BJ (cell line): ENCODE data around the gene ZDHHC13. TPM values are rescaled to one million over a fixed set of nuclear protein-coding genes. Genes with fewer than 3 reads are reported as not detected.

ENCODE experiments used
- CTCF ChIA-PET: fragments of 350-600 bp; formaldehyde crosslinking; extraction: SDS; loops from one replicate; lab custom pipeline; 2021; ENCODE audit warnings: antibody characterized with exemption, inconsistent platforms; lab: Yijun Ruan, JAX
- POLR2A ChIA-PET: fragments of 300-600 bp; sonication (Branson Sonifier 250); formaldehyde crosslinking; extraction: SDS; loops from one replicate; lab custom pipeline; 2021; ENCODE audit warnings: antibody characterized with exemption; lab: Charles Lee
- DNase-seq: peaks from one replicate; pipeline ENCODE4 v3.0.0-alpha.2; 2011; ENCODE audit warnings: low read depth
- H3K27me3 ChIP-seq: 2 replicates; pipeline ENCODE4 v1.6.0; 2011; ENCODE audit warnings: low read length; ENCODE audit not compliant: control insufficient read depth, insufficient read depth
- H3K36me3 ChIP-seq: 2 replicates; pipeline ENCODE4 v1.5.1; 2011; ENCODE audit warnings: low read length; ENCODE audit not compliant: control insufficient read depth, insufficient read depth
- H3K4me3 ChIP-seq: 2 replicates; pipeline ENCODE4 v1.5.1; 2011; ENCODE audit warnings: low read depth, mild to moderate bottlenecking, control low read depth, low read length
- polyA plus RNA-seq: library from polyadenylated mRNA; depleted of rRNA; stranded (reverse); fragments of >200 nt; gene quantifications from 2 replicates; pipeline ENCODE4 v1.2.3, GENCODE V29; 2011
- TF ChIP-seq, protein P1 (sequence below): IDR thresholded peaks from 2 replicates; pipeline ENCODE4 v1.5.1; 2011; ENCODE audit warnings: low read depth, mild to moderate bottlenecking, control low read depth, inconsistent platforms, low read length, moderate library complexity; ENCODE audit not compliant: insufficient read depth

The ZDHHC13 gene
- polyA plus RNA-seq, 1 experiment, result 9.3 TPM

DNA sequence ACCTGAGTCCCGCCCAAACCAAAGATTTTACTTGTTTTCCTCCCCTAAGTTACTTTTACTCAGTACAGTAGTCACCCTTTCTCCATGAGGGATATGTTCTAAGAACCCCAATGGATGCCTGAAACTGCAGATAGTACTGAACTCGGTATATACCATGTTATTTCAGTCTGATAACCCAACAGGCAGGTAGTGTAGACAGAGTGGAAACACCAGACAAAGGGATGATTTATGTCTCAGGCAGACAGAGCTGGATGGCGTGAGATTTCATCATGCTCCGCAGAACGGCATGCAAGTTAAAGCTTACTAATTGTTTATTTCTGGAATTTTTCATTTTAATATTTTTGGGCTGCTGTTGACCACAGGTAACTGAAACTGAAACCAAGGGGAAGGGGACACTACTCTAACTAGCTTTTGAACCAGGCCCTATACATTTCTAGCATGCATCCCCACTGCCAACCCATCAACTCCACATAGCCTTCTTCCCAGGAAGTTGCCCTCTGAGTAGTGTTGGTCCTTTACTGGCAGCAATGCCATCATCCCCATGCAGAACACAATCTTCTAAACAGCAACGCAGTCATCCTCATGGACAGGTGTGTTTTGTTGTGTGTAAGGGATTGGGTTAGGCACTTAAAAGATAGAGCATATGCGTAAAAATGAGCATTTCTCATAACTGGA is 57.1 kb downstream of the ZDHHC13 start:
- Histone ChIP-seq H3K36me3 (peaks cover 1% of the 10 kb centered on the region; the same call in 1 of the 2 replicates), H3K4me3 (no peak overlapping the region), H3K27me3 (no peaks in the 10 kb centered on the region)
- no peak for DNase-seq
- POLR2A ChIA-PET, result no interaction called here
- CTCF ChIA-PET, result interaction anchor here (0.6 kb wide), 1 partner anchor 54 kb away, joined by 4 read pairs; no protein-coding TSS in a partner anchor
- TF ChIP-seq, protein P1, sequence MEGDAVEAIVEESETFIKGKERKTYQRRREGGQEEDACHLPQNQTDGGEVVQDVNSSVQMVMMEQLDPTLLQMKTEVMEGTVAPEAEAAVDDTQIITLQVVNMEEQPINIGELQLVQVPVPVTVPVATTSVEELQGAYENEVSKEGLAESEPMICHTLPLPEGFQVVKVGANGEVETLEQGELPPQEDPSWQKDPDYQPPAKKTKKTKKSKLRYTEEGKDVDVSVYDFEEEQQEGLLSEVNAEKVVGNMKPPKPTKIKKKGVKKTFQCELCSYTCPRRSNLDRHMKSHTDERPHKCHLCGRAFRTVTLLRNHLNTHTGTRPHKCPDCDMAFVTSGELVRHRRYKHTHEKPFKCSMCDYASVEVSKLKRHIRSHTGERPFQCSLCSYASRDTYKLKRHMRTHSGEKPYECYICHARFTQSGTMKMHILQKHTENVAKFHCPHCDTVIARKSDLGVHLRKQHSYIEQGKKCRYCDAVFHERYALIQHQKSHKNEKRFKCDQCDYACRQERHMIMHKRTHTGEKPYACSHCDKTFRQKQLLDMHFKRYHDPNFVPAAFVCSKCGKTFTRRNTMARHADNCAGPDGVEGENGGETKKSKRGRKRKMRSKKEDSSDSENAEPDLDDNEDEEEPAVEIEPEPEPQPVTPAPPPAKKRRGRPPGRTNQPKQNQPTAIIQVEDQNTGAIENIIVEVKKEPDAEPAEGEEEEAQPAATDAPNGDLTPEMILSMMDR, result no peak

GRCh38 chr11:19176629-19177186 is 59.7 kb downstream of the ZDHHC13 start:
- Histone ChIP-seq H3K4me3 (no peak overlapping the region), H3K36me3 (peaks cover 1% of the 10 kb centered on the region; the same call in 1 of the 2 replicates), H3K27me3 (no peaks in the 10 kb centered on the region)
- ChIA-PET CTCF (no interaction called here), POLR2A (no interaction called here)
- TF ChIP-seq, protein P1, result no peak
- DNase-seq, result no peak

DNA sequence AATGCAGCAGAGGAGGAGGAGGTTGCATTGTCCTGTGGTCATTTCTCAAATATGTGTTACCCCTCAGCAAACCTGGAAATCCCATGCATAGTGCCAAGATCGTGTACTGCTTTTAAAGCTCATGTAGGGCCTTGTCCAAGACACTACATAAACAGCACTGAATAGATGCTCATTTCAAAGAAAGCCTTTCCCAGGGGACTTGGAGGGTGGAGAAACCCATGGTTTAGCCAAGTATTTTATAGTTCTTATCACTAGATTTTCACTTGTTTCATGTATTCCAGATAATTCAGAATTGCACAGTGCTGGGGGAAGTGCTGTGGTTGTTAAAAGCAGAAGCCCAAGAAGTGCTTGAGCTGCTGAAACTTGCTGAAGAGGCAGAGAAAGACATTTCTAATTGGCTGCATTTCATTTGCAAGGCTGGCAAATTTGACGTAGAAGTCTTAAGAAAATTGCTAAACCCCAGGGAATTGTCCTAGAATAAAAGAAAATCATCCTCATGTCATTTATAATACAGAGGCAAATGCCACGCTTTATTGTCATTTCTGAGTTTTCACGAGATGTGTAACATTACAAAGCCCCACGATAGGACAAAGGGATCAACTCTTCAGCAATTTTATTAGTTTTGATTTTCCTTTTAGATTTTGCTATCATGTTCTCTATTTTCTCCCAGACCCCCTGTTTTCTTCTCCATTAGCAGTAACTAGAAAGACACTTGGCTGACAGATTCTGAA is 64.7 kb downstream of the ZDHHC13 start:
- TF ChIP-seq, protein P1, result no peak
- POLR2A ChIA-PET, result no interaction called here
- no peak overlapping the region for H3K4me3 ChIP-seq
- CTCF ChIA-PET, result interaction anchor here (0.9 kb wide), 1 partner anchor 17 kb away, joined by 3 read pairs; no protein-coding TSS in a partner anchor
- no peaks in the 10 kb centered on the region for H3K36me3 ChIP-seq
- DNase-seq, result no peak
- no peaks in the 10 kb centered on the region for H3K27me3 ChIP-seq

DNA sequence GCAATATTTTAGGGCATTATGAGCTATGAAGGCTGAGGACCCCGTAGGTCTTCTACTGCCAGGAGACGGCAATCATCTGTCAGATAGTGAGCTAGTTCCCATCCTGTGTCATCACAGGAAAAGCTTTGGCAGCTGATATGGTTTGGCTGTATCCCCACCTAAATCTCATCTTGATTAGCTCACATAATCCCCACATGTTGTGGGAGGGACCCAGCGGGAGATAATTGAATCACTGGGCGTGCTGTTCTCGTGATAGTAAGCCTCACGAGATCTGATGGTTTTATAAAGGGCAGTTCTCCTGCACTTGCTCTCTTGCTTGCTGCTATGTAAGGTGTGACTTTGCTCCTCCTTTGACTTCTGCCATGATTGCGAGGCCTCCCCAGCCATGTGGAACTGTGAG is 66.7 kb downstream of the ZDHHC13 start:
- Histone ChIP-seq H3K27me3 (no peaks in the 10 kb centered on the region), H3K4me3 (no peak overlapping the region), H3K36me3 (no peaks in the 10 kb centered on the region)
- DNase-seq, result no peak
- CTCF ChIA-PET, result interaction anchor here (1.2 kb wide), 1 partner anchor 10 kb away, joined by 4 read pairs; no protein-coding TSS in a partner anchor
- TF ChIP-seq, protein P1, result no peak
- POLR2A ChIA-PET, result no interaction called here

DNA sequence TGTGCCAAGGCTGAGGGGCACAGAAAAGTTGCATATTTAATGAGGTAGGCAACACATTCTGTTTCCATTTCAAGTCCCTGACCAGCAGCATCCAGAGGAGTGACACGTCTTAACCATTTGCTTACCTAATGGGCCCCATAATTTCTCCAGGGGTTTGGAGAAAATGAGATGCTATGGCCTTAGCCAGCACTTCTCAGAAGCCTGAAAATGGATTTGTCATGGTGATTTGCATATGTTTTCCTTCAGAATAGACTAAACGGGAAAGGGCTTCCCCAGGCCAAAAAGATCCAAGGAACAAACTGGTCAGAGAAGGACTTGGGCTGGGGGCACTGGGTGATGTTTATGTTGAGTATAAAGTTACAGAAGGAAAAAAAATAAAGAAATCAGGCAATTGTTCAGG is 68.1 kb downstream of the ZDHHC13 start:
- H3K36me3 ChIP-seq, result no peaks in the 10 kb centered on the region
- no peak for DNase-seq
- TF ChIP-seq, protein P1, result no peak
- H3K4me3 ChIP-seq, result no peak overlapping the region
- ChIA-PET CTCF (no interaction called here), POLR2A (no interaction called here)
- no peaks in the 10 kb centered on the region for H3K27me3 ChIP-seq
